ENCODE data around the gene PER2. TPM values are rescaled to one million over a fixed set of nuclear protein-coding genes. Genes with fewer than 3 reads are reported as not detected.

The PER2 gene
- total and polyA plus RNA-seq, 2 of the 4 experiments (the other 2 are of a cell fraction): 1.7 to 3.2 TPM

DNA sequence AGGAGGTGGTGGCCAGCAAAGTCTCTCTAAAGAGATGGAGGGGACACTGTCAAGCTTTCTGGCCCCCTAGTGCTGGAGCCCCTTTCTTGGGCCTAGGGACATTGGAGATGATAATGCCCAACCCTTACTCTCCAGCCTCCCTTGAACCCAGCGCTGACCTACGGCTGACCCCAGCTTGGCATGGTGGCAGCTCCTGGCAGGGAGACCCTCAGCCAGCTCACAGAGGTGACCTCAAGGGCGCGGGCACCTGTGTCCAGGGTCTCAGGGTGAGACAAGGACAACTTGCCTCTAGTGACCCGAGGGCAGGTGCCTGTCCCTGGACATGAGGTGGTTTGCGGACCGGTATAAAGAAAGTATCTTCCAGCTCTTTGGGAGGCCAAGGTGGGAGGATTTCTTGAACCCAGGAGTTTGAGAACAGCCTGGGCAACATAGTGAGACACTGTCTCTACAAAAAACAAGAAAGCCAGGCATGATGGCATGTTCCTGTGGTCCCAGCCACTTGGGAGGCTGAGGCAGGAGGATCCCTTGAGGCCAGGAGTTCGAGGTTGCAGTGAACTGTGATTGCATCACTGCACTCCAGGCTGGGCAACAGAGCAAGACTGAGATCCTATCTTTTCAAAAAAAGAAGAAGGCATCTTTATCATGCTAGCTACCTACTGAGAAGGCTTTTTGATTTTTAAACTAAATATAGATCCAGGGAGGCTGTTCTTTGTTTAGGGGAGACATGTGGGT lies 3.3 kb upstream of the PER2 start:
- Histone ChIP-seq H3K9me3 (ENCODE audit: control insufficient read depth, insufficient read depth, low read length) (no peaks in the 10 kb centered on the region), H2AFZ (replicated peaks; ENCODE audit: low read length, poor library complexity) (no peak overlapping the region)
- no TSS peak for BruUV-seq (replicated peaks)

More for the DNA sequence above, 3.3 kb upstream of the PER2 start:
- H3K27ac ChIP-seq (ENCODE audit: insufficient read depth, low read length): no peak overlapping the region
- H3K18ac ChIP-seq (ENCODE audit: low read depth, low read length): no peak overlapping the region
- no peak overlapping the region for H2BK15ac ChIP-seq (ENCODE audit: low read depth, low read length)
- 0 out of 2 replicates have a peak, but pooled peaks have one; percentile 8 for TF ChIP-seq CEBPB (IDR thresholded peaks at IDR 0.05; ENCODE audit: low read depth, low read length)
- TF ChIP-seq POLR2A (IDR thresholded peaks at IDR 0.05; ENCODE audit: low read depth, low read length): no peak
- no peak overlapping the region for H4K91ac ChIP-seq (ENCODE audit: insufficient read depth, low read depth, low read length)
- H3K79me1 ChIP-seq (ENCODE audit: low read depth in 1 of 2, low read length in 2 of 2): peaks cover 9 to 16% of the 10 kb centered on the region in 2 experiments; a peak in 3 of 4 replicates
- H3K27me3 ChIP-seq (ENCODE audit: control insufficient read depth, insufficient read depth, low read length): peaks cover 22% of the 10 kb centered on the region
- POLR2A ChIA-PET (ENCODE audit: unreplicated experiment): no interaction called here
- H3K56ac ChIP-seq (ENCODE audit: extremely low read depth, insufficient read depth, low read length): no peak overlapping the region
- intact Hi-C loops (cut with micrococcal nuclease): no loop called here
- H3K4me3 ChIP-seq (ENCODE audit: insufficient read depth, low read depth, low read length): no peak overlapping the region
- no peaks in the 10 kb centered on the region for H4K20me1 ChIP-seq (ENCODE audit: insufficient read depth, low read length)
- no peak overlapping the region for H3K4ac ChIP-seq (ENCODE audit: low read depth, low read length)
- dilution Hi-C loops (cut with HindIII; ENCODE audit: low sequenced_read_pairs, unreplicated experiment): no loop called here
- CTCF ChIA-PET: interaction anchor here (0.7 kb wide), 1 partner anchor 21 kb away, joined by 4 read pairs; no protein-coding TSS in a partner anchor
- no peak overlapping the region for H2BK20ac ChIP-seq (ENCODE audit: low read depth, low read length)
- no peak overlapping the region for H3K14ac ChIP-seq (replicated peaks; ENCODE audit: low read depth, low read length)
- peaks cover 11% of the 10 kb centered on the region for H3K4me1 ChIP-seq (ENCODE audit: control insufficient read depth, insufficient read depth, low read length)
- no peak overlapping the region for H2BK120ac ChIP-seq (ENCODE audit: low read depth, low read length)
- DNase-seq: no peak
- no peak overlapping the region for H4K5ac ChIP-seq (ENCODE audit: low read depth, low read length)
- H3K23ac ChIP-seq (ENCODE audit: low read depth, low read length): no peak overlapping the region
- H2BK5ac ChIP-seq (ENCODE audit: low read depth, low read length, poor library complexity, severe bottlenecking): no peak overlapping the region
- no peak for ATAC-seq (ENCODE audit: low read depth)
- in situ Hi-C loops (cut with MboI; ENCODE audit: low sequenced_read_pairs): no loop called here
- H3K36me3 ChIP-seq (ENCODE audit: control insufficient read depth, insufficient read depth, low read length): no peaks in the 10 kb centered on the region
- H3K4me2 ChIP-seq (ENCODE audit: low read depth, low read length): no peak overlapping the region
- H3K9me1 ChIP-seq (ENCODE audit: insufficient read depth, low read length): no peaks in the 10 kb centered on the region
- 40% methylated on average over 1 of the region's 8 CpGs; no CpG with 5 or more reads in 1 of the 2 experiments for WGBS, 2 experiments (ENCODE audit: extremely low coverage in 2 of 2, insufficient read length in 1 of 2)
- H2AK9ac ChIP-seq (replicated peaks; ENCODE audit: low read depth, low read length, poor library complexity): peak overlapping the region; percentile 34
- H2AK5ac ChIP-seq (ENCODE audit: low read depth, low read length): no peak overlapping the region
- no peak overlapping the region for H4K8ac ChIP-seq (ENCODE audit: low read depth in 2 of 2, low read length in 2 of 2)
- no peak overlapping the region for H3K9ac ChIP-seq (ENCODE audit: low read depth, low read length)

Data from IMR-90 (cell line).